ENCODE data around the gene PACS1.

The PACS1 gene

GRCh38 chr11:66146940-66147339, 76.9 kb downstream of the PACS1 start:
- Histone ChIP-seq H3K4me1 (ENCODE audit: insufficient read depth, low read length, poor library complexity, severe bottlenecking) (no peaks in the 10 kb centered on the region), H3K36me3 (ENCODE audit: insufficient read depth, low read length) (no peaks in the 10 kb centered on the region), H2AFZ (ENCODE audit: low read length) (no peak overlapping the region), H3K27me3 (ENCODE audit: insufficient read depth, low read length, poor library complexity, severe bottlenecking) (no peaks in the 10 kb centered on the region), H3K9ac (ENCODE audit: low read depth, low read length, poor library complexity, severe bottlenecking) (no peak overlapping the region), H4K20me1 (ENCODE audit: insufficient read depth, low read length, poor library complexity, severe bottlenecking) (no peaks in the 10 kb centered on the region), H3F3A (ENCODE audit: low read depth) (no peaks in the 10 kb centered on the region), H3K4me3 (ENCODE audit: low read length, poor library complexity, severe bottlenecking) (no peak overlapping the region), H3K4me2 (ENCODE audit: low read depth, low read length, poor library complexity, severe bottlenecking) (no peak overlapping the region), H3K79me2 (ENCODE audit: insufficient read depth, low read length) (no peaks in the 10 kb centered on the region), H3K9me2 (replicated peaks; ENCODE audit: low read depth, low read length) (no peaks in the 10 kb centered on the region), H3K9me3 (ENCODE audit: insufficient read depth, low read depth, low read length) (no peaks in the 10 kb centered on the region)
- no peak for TF ChIP-seq CTCF (conservative IDR thresholded peaks at IDR 0.05; ENCODE audit: low read length)
- no peak for TF ChIP-seq EZH2phosphoT487 (IDR thresholded peaks at IDR 0.05; ENCODE audit: borderline replicate concordance)

GRCh38 chr11:66150140-66150539, 80.1 kb downstream of the PACS1 start:
- H3K79me2 ChIP-seq (ENCODE audit: insufficient read depth, low read length), result no peaks in the 10 kb centered on the region
- TF ChIP-seq EZH2phosphoT487 (IDR thresholded peaks at IDR 0.05; ENCODE audit: borderline replicate concordance) (no peak), CTCF (conservative IDR thresholded peaks at IDR 0.05; ENCODE audit: low read length) (no peak)

GRCh38 chr11:66150725-66151124, 80.7 kb downstream of the PACS1 start:
- no peak for TF ChIP-seq EZH2phosphoT487 (IDR thresholded peaks at IDR 0.05; ENCODE audit: borderline replicate concordance)
- TF ChIP-seq CTCF (conservative IDR thresholded peaks at IDR 0.05; ENCODE audit: low read length), result no peak
- H3K79me2 ChIP-seq (ENCODE audit: insufficient read depth, low read length), result no peaks in the 10 kb centered on the region
- no peak overlapping the region for H2AFZ ChIP-seq (ENCODE audit: low read length)

More at GRCh38 chr11:66150140-66150539, 80.1 kb downstream of the PACS1 start:
- no peaks in the 10 kb centered on the region for H3K27me3 ChIP-seq (ENCODE audit: insufficient read depth, low read length, poor library complexity, severe bottlenecking)
- H3K4me3 ChIP-seq (ENCODE audit: low read length, poor library complexity, severe bottlenecking), result no peak overlapping the region
- H3K9me3 ChIP-seq (ENCODE audit: insufficient read depth, low read depth, low read length), result no peaks in the 10 kb centered on the region
- no peaks in the 10 kb centered on the region for H4K20me1 ChIP-seq (ENCODE audit: insufficient read depth, low read length, poor library complexity, severe bottlenecking)
- no peaks in the 10 kb centered on the region for H3K9me2 ChIP-seq (replicated peaks; ENCODE audit: low read depth, low read length)
- H3F3A ChIP-seq (ENCODE audit: low read depth), result no peaks in the 10 kb centered on the region
- no peaks in the 10 kb centered on the region for H3K36me3 ChIP-seq (ENCODE audit: insufficient read depth, low read length)
- no peak overlapping the region for H2AFZ ChIP-seq (ENCODE audit: low read length)
- H3K4me1 ChIP-seq (ENCODE audit: insufficient read depth, low read length, poor library complexity, severe bottlenecking), result no peaks in the 10 kb centered on the region
- no peak overlapping the region for H3K4me2 ChIP-seq (ENCODE audit: low read depth, low read length, poor library complexity, severe bottlenecking)
- no peak overlapping the region for H3K9ac ChIP-seq (ENCODE audit: low read depth, low read length, poor library complexity, severe bottlenecking)

More at GRCh38 chr11:66150725-66151124, 80.7 kb downstream of the PACS1 start:
- Histone ChIP-seq H3F3A (ENCODE audit: low read depth) (no peaks in the 10 kb centered on the region), H3K36me3 (ENCODE audit: insufficient read depth, low read length) (no peaks in the 10 kb centered on the region), H4K20me1 (ENCODE audit: insufficient read depth, low read length, poor library complexity, severe bottlenecking) (no peaks in the 10 kb centered on the region), H3K4me1 (ENCODE audit: insufficient read depth, low read length, poor library complexity, severe bottlenecking) (no peaks in the 10 kb centered on the region), H3K27me3 (ENCODE audit: insufficient read depth, low read length, poor library complexity, severe bottlenecking) (no peaks in the 10 kb centered on the region), H3K4me3 (ENCODE audit: low read length, poor library complexity, severe bottlenecking) (no peak overlapping the region), H3K9me2 (replicated peaks; ENCODE audit: low read depth, low read length) (no peaks in the 10 kb centered on the region), H3K4me2 (ENCODE audit: low read depth, low read length, poor library complexity, severe bottlenecking) (no peak overlapping the region), H3K9ac (ENCODE audit: low read depth, low read length, poor library complexity, severe bottlenecking) (no peak overlapping the region), H3K9me3 (ENCODE audit: insufficient read depth, low read depth, low read length) (no peaks in the 10 kb centered on the region)
